Bronchial epithelial cell (primary cell): ENCODE data around the gene LENG1. TPM values are rescaled to one million over a fixed set of nuclear protein-coding genes. Genes with fewer than 3 reads are reported as not detected.

Experiments used
- DNase-seq: peaks from one replicate; pipeline ENCODE4 v3.0.0-alpha.2; 2010; ENCODE audit warnings: low read depth
- FAIRE-seq: peaks from 2 replicates; lab custom pipeline; 2011; peaks lifted over from hg19 to GRCh38; lab: Jason Lieb, UNC
- H3K27me3 ChIP-seq: 2 replicates; pipeline ENCODE4 v1.5.1; 2011; ENCODE audit warnings: low read length; ENCODE audit not compliant: control insufficient read depth, insufficient read depth
- H3K36me3 ChIP-seq: 2 replicates; pipeline ENCODE4 v1.5.1; 2011; ENCODE audit warnings: low read length; ENCODE audit not compliant: control insufficient read depth, insufficient read depth
- H3K4me3 ChIP-seq: 2 replicates; pipeline ENCODE4 v1.5.1; 2011; ENCODE audit warnings: mild to moderate bottlenecking, low read depth, low read length, control low read depth
- CTCF ChIP-seq: IDR thresholded peaks from 2 replicates; pipeline ENCODE4 v1.5.1; 2011; ENCODE audit warnings: mild to moderate bottlenecking, moderate library complexity, low read length, control low read depth, inconsistent platforms; ENCODE audit not compliant: insufficient read depth, severe bottlenecking
- total RNA-seq: library from RNA; depleted of rRNA; stranded (reverse); fragments of >200 nt; gene quantifications from 2 replicates; pipeline ENCODE4 v1.2.1, GENCODE V29; 2014

LENG1 gene
- total RNA-seq, 1 donor from 2014 or later, result 9.7 TPM

GRCh38 chr19:54128796-54129616 is 30.5 kb downstream of the LENG1 start:
- no peak for DNase-seq
- no peaks in the 10 kb centered on the region for H3K27me3 ChIP-seq
- TF ChIP-seq CTCF, result no peak
- H3K36me3 ChIP-seq, result peaks cover 18% of the 10 kb centered on the region
- H3K4me3 ChIP-seq, result no peak overlapping the region
- no peak for FAIRE-seq

GRCh38 chr19:54128441-54128725 is 31.1 kb downstream of the LENG1 start:
- DNase-seq (no peak), FAIRE-seq (no peak)
- TF ChIP-seq CTCF, result no peak
- Histone ChIP-seq H3K36me3 (peaks cover 21% of the 10 kb centered on the region), H3K4me3 (no peak overlapping the region), H3K27me3 (no peaks in the 10 kb centered on the region)

- H3K4me3 ChIP-seq, result no peak overlapping the region
- H3K36me3 ChIP-seq, result peaks cover 25% of the 10 kb centered on the region
- TF ChIP-seq CTCF, result no peak
- H3K27me3 ChIP-seq, result no peaks in the 10 kb centered on the region
- FAIRE-seq, result no peak
- DNase-seq, result no peak
Measured at GRCh38 chr19:54127688-54128440, 31.7 kb downstream of the LENG1 start.

GRCh38 chr19:54125713-54126112 is 33.8 kb downstream of the LENG1 start:
- no peak for TF ChIP-seq CTCF
- no peak for FAIRE-seq
- no peak for DNase-seq
- Histone ChIP-seq H3K27me3 (no peaks in the 10 kb centered on the region), H3K36me3 (peaks cover 29% of the 10 kb centered on the region), H3K4me3 (no peak overlapping the region)

- FAIRE-seq (no peak), DNase-seq (no peak)
- H3K36me3 ChIP-seq, result peaks cover 30% of the 10 kb centered on the region
- H3K27me3 ChIP-seq, result no peaks in the 10 kb centered on the region
- TF ChIP-seq CTCF, result no peak
- no peak overlapping the region for H3K4me3 ChIP-seq
Measured at GRCh38 chr19:54124393-54124792, 35.1 kb downstream of the LENG1 start.
